Upper lobe of left lung (tissue), 4 donors: ENCODE data around the gene UTP25.

Experiments used
- CTCF ChIP-seq, 6 experiments: fragments of 450-650 bp in 4 of 6; fragments of 200-600 bp in 2 of 6; sonication (generic) in 2 of 6; IDR thresholded peaks; one replicate each; pipeline ENCODE4 v1.5.1; 2016 to 2019; ENCODE audit warnings: antibody characterized with exemption in 6 of 6
- POLR2AphosphoS5 ChIP-seq, 2 donors: sonication (generic); formaldehyde crosslinking; IDR thresholded peaks; one replicate each; pipeline ENCODE4 v1.5.1; 2017; ENCODE audit warnings: antibody characterized with exemption in 2 of 2

GRCh38 chr1:209844695-209845407 is 17.1 kb downstream of the UTP25 start:
- TF ChIP-seq CTCF (IDR thresholded peaks at IDR 0.05): no peak
- no peak for TF ChIP-seq POLR2AphosphoS5 (IDR thresholded peaks at IDR 0.05)
